ENCODE measurements around the gene SMTNL1.

SMTNL1 gene

GRCh38 chr11:57568330-57568766 lies 31.0 kb downstream of the SMTNL1 start:
- peak overlapping the region; percentile 92; the same call in 1 of the 2 replicates for H3K9ac ChIP-seq (ENCODE audit: low read depth, low read length)
- no peaks in the 10 kb centered on the region for H3K9me3 ChIP-seq (ENCODE audit: insufficient read depth, low read depth, low read length)
- H3K27me3 ChIP-seq (ENCODE audit: insufficient read depth, low read length): peaks cover 5% of the 10 kb centered on the region
- H3K4me3 ChIP-seq (ENCODE audit: low read length): peak overlapping the region; percentile 75; the same call in 1 of the 2 replicates
- H3K36me3 ChIP-seq (ENCODE audit: insufficient read depth, low read depth, low read length): no peaks in the 10 kb centered on the region
- H3K4me1 ChIP-seq (ENCODE audit: insufficient read depth, low read length): peaks cover 9% of the 10 kb centered on the region
- H3K27ac ChIP-seq (ENCODE audit: low read length): no peak overlapping the region

GRCh38 chr11:57571606-57572005 lies 34.2 kb downstream of the SMTNL1 start:
- Histone ChIP-seq H3K36me3 (ENCODE audit: insufficient read depth, low read depth, low read length) (no peaks in the 10 kb centered on the region), H3K4me1 (ENCODE audit: insufficient read depth, low read length) (peaks cover 15% of the 10 kb centered on the region), H3K27me3 (ENCODE audit: insufficient read depth, low read length) (peaks cover 5% of the 10 kb centered on the region), H3K9ac (ENCODE audit: low read depth, low read length) (no peak overlapping the region), H3K27ac (ENCODE audit: low read length) (no peak overlapping the region), H3K4me3 (ENCODE audit: low read length) (no peak overlapping the region), H3K9me3 (ENCODE audit: insufficient read depth, low read depth, low read length) (no peaks in the 10 kb centered on the region)

- Histone ChIP-seq H3K27me3 (ENCODE audit: insufficient read depth, low read length) (no peaks in the 10 kb centered on the region), H3K4me3 (ENCODE audit: low read length) (0 out of 2 replicates have a peak overlapping the region, but pooled peaks have one; percentile 3), H3K4me1 (ENCODE audit: insufficient read depth, low read length) (peaks cover 15% of the 10 kb centered on the region), H3K27ac (ENCODE audit: low read length) (no peak overlapping the region), H3K9me3 (ENCODE audit: insufficient read depth, low read depth, low read length) (no peaks in the 10 kb centered on the region), H3K36me3 (ENCODE audit: insufficient read depth, low read depth, low read length) (no peaks in the 10 kb centered on the region), H3K9ac (ENCODE audit: low read depth, low read length) (no peak overlapping the region)
Observed at GRCh38 chr11:57574061-57574460, 36.7 kb downstream of the SMTNL1 start.

- no peak overlapping the region; the same call in 1 of the 2 replicates for H3K9ac ChIP-seq (ENCODE audit: low read depth, low read length)
- H3K27me3 ChIP-seq (ENCODE audit: insufficient read depth, low read length): no peaks in the 10 kb centered on the region
- H3K36me3 ChIP-seq (ENCODE audit: insufficient read depth, low read depth, low read length): no peaks in the 10 kb centered on the region
- H3K4me1 ChIP-seq (ENCODE audit: insufficient read depth, low read length): peaks cover 4% of the 10 kb centered on the region; the same call in 1 of the 2 replicates
- H3K9me3 ChIP-seq (ENCODE audit: insufficient read depth, low read depth, low read length): no peaks in the 10 kb centered on the region
- no peak overlapping the region for H3K27ac ChIP-seq (ENCODE audit: low read length)
- H3K4me3 ChIP-seq (ENCODE audit: low read length): no peak overlapping the region
Observed at GRCh38 chr11:57584341-57584740, 46.9 kb downstream of the SMTNL1 start.

GRCh38 chr11:57585301-57585700 lies 47.9 kb downstream of the SMTNL1 start:
- no peaks in the 10 kb centered on the region for H3K36me3 ChIP-seq (ENCODE audit: insufficient read depth, low read depth, low read length)
- H3K9me3 ChIP-seq (ENCODE audit: insufficient read depth, low read depth, low read length): no peaks in the 10 kb centered on the region
- no peaks in the 10 kb centered on the region for H3K27me3 ChIP-seq (ENCODE audit: insufficient read depth, low read length)
- no peak overlapping the region for H3K4me3 ChIP-seq (ENCODE audit: low read length)
- no peak overlapping the region for H3K27ac ChIP-seq (ENCODE audit: low read length)
- peaks cover 4% of the 10 kb centered on the region; the same call in 1 of the 2 replicates for H3K4me1 ChIP-seq (ENCODE audit: insufficient read depth, low read length)
- no peak overlapping the region for H3K9ac ChIP-seq (ENCODE audit: low read depth, low read length)

- no peaks in the 10 kb centered on the region for H3K9me3 ChIP-seq (ENCODE audit: insufficient read depth, low read depth, low read length)
- H3K27me3 ChIP-seq (ENCODE audit: insufficient read depth, low read length): no peaks in the 10 kb centered on the region
- no peak overlapping the region for H3K27ac ChIP-seq (ENCODE audit: low read length)
- H3K36me3 ChIP-seq (ENCODE audit: insufficient read depth, low read depth, low read length): no peaks in the 10 kb centered on the region
- H3K4me1 ChIP-seq (ENCODE audit: insufficient read depth, low read length): peaks cover 4% of the 10 kb centered on the region; the same call in 1 of the 2 replicates
- no peak overlapping the region for H3K4me3 ChIP-seq (ENCODE audit: low read length)
- no peak overlapping the region for H3K9ac ChIP-seq (ENCODE audit: low read depth, low read length)
Observed at GRCh38 chr11:57586711-57587245, 49.4 kb downstream of the SMTNL1 start.

GRCh38 chr11:57588046-57588710 lies 50.8 kb downstream of the SMTNL1 start:
- Histone ChIP-seq H3K4me3 (ENCODE audit: low read length) (no peak overlapping the region), H3K4me1 (ENCODE audit: insufficient read depth, low read length) (peaks cover 4% of the 10 kb centered on the region; the same call in 1 of the 2 replicates), H3K9ac (ENCODE audit: low read depth, low read length) (no peak overlapping the region), H3K9me3 (ENCODE audit: insufficient read depth, low read depth, low read length) (no peaks in the 10 kb centered on the region), H3K36me3 (ENCODE audit: insufficient read depth, low read depth, low read length) (no peaks in the 10 kb centered on the region), H3K27ac (ENCODE audit: low read length) (no peak overlapping the region), H3K27me3 (ENCODE audit: insufficient read depth, low read length) (no peaks in the 10 kb centered on the region)

- Histone ChIP-seq H3K9me3 (ENCODE audit: insufficient read depth, low read depth, low read length) (no peaks in the 10 kb centered on the region), H3K4me1 (ENCODE audit: insufficient read depth, low read length) (peaks cover 12% of the 10 kb centered on the region; the same call in 1 of the 2 replicates), H3K27ac (ENCODE audit: low read length) (no peak overlapping the region), H3K36me3 (ENCODE audit: insufficient read depth, low read depth, low read length) (0 out of 2 replicates have a peak, but pooled peaks cover 4% of the 10 kb centered on the region), H3K4me3 (ENCODE audit: low read length) (no peak overlapping the region), H3K27me3 (ENCODE audit: insufficient read depth, low read length) (no peaks in the 10 kb centered on the region), H3K9ac (ENCODE audit: low read depth, low read length) (no peak overlapping the region)
Observed at GRCh38 chr11:57596266-57596885, 59.0 kb downstream of the SMTNL1 start.

GRCh38 chr11:57597461-57597915 lies 60.1 kb downstream of the SMTNL1 start, which contains the start of gene SERPING1:
TSS of gene SERPING1 (plus strand) at chr11:57597685. CDS start at chr11:57598271, 586 bp downstream.
- no peaks in the 10 kb centered on the region for H3K9me3 ChIP-seq (ENCODE audit: insufficient read depth, low read depth, low read length)
- peak within 1 kb of the TSS; percentile 75 for H3K9ac ChIP-seq (ENCODE audit: low read depth, low read length)
- peak within 1 kb of the TSS; percentile 77 for H3K27ac ChIP-seq (ENCODE audit: low read length)
- peak within 1 kb of the TSS; percentile 72 for H3K4me3 ChIP-seq (ENCODE audit: low read length)
- H3K27me3 ChIP-seq (ENCODE audit: insufficient read depth, low read length): no peaks in the 10 kb centered on the region
- 0 out of 2 replicates have a peak, but pooled peaks cover 4% of the 10 kb centered on the region for H3K36me3 ChIP-seq (ENCODE audit: insufficient read depth, low read depth, low read length)
- peaks cover 12% of the 10 kb centered on the region; the same call in 1 of the 2 replicates for H3K4me1 ChIP-seq (ENCODE audit: insufficient read depth, low read length)

GRCh38 chr11:57597916-57598830 lies 60.8 kb downstream of the SMTNL1 start:
- Histone ChIP-seq H3K36me3 (ENCODE audit: insufficient read depth, low read depth, low read length) (0 out of 2 replicates have a peak, but pooled peaks cover 4% of the 10 kb centered on the region), H3K4me1 (ENCODE audit: insufficient read depth, low read length) (peaks cover 12% of the 10 kb centered on the region; the same call in 1 of the 2 replicates), H3K9ac (ENCODE audit: low read depth, low read length) (peak overlapping the region; percentile 75; the same call in 1 of the 2 replicates), H3K27ac (ENCODE audit: low read length) (peak overlapping the region; percentile 77), H3K9me3 (ENCODE audit: insufficient read depth, low read depth, low read length) (no peaks in the 10 kb centered on the region), H3K4me3 (ENCODE audit: low read length) (peak overlapping the region; percentile 72), H3K27me3 (ENCODE audit: insufficient read depth, low read length) (no peaks in the 10 kb centered on the region)

- Histone ChIP-seq H3K9me3 (ENCODE audit: insufficient read depth, low read depth, low read length) (no peaks in the 10 kb centered on the region), H3K36me3 (ENCODE audit: insufficient read depth, low read depth, low read length) (0 out of 2 replicates have a peak, but pooled peaks cover 4% of the 10 kb centered on the region), H3K4me1 (ENCODE audit: insufficient read depth, low read length) (peaks cover 12% of the 10 kb centered on the region; the same call in 1 of the 2 replicates), H3K4me3 (ENCODE audit: low read length) (peak overlapping the region; percentile 72), H3K9ac (ENCODE audit: low read depth, low read length) (peak overlapping the region; percentile 75; the same call in 1 of the 2 replicates), H3K27ac (ENCODE audit: low read length) (no peak overlapping the region), H3K27me3 (ENCODE audit: insufficient read depth, low read length) (no peaks in the 10 kb centered on the region)
Observed at GRCh38 chr11:57598831-57599155, 61.4 kb downstream of the SMTNL1 start.
